Vagina (tissue), 2 donors: ENCODE results near the gene ADAMTS7. TPM values are rescaled to one million over a fixed set of nuclear protein-coding genes. Genes with fewer than 3 reads are reported as not detected.

Experiments used
- DNase-seq, 2 donors: peaks; one replicate each; pipeline ENCODE4 v3.0.0-alpha.2; 2017; ENCODE audit errors: extremely low spot score in 2 of 2
- H3K27ac ChIP-seq: fragments of 200-600 bp; sonication (generic); one replicate; pipeline ENCODE4 v1.5.1; 2019
- H3K27me3 ChIP-seq: fragments of 200-600 bp; sonication (generic); one replicate; pipeline ENCODE4 v1.5.1; 2019
- H3K36me3 ChIP-seq, 2 donors: fragments of 200-600 bp; sonication (generic); one replicate each; pipeline ENCODE4 v1.5.1; 2017 to 2019
- H3K4me1 ChIP-seq: fragments of 200-600 bp; sonication (generic); one replicate; pipeline ENCODE4 v1.5.1; 2019
- H3K4me3 ChIP-seq, 2 donors: fragments of 200-600 bp; sonication (generic); 1 replicate in 1 of 2; 2 replicates in 1 of 2; pipeline ENCODE4 v1.5.1; 2016 to 2019
- H3K9me3 ChIP-seq: fragments of 200-600 bp; sonication (generic); one replicate; pipeline ENCODE4 v1.5.1; 2019
- POLR2A ChIP-seq, 2 donors: fragments of 450-650 bp; IDR thresholded peaks; one replicate each; pipeline ENCODE4 v1.6.1; 2017; ENCODE audit warnings: antibody characterized with exemption in 2 of 2, mild to moderate bottlenecking in 2 of 2, moderate library complexity in 2 of 2
- POLR2AphosphoS5 ChIP-seq, 2 donors: sonication (generic); formaldehyde crosslinking; IDR thresholded peaks; one replicate each; pipeline ENCODE4 v1.9.0; 2017; ENCODE audit warnings: antibody characterized with exemption in 2 of 2, mild to moderate bottlenecking in 2 of 2, low read depth in 1 of 2; ENCODE audit not compliant: insufficient read depth in 1 of 2
- intact Hi-C: fragments of 100-400 bp; cut with DNase I; formaldehyde crosslinking; loops from one replicate; pipeline ENCODE4 v1.15.1; 2023
- total RNA-seq: library from RNA; depleted of rRNA; stranded (reverse); fragments of >200 nt; gene quantifications from one replicate; pipeline ENCODE4 v1.2.3, GENCODE V29; 2016
- TF ChIP-seq, protein P1 (sequence below), 3 experiments: fragments of 450-650 bp in 2 of 3; fragments of 200-600 bp in 1 of 3; sonication (generic) in 1 of 3; IDR thresholded peaks; one replicate each; pipeline ENCODE4 v1.5.1; 2017 to 2019; ENCODE audit warnings: antibody characterized with exemption in 3 of 3, mild to moderate bottlenecking in 2 of 3, moderate library complexity in 2 of 3

ADAMTS7 gene
- total RNA-seq, 1 donor from 2014 or later: 2.5 TPM

DNA sequence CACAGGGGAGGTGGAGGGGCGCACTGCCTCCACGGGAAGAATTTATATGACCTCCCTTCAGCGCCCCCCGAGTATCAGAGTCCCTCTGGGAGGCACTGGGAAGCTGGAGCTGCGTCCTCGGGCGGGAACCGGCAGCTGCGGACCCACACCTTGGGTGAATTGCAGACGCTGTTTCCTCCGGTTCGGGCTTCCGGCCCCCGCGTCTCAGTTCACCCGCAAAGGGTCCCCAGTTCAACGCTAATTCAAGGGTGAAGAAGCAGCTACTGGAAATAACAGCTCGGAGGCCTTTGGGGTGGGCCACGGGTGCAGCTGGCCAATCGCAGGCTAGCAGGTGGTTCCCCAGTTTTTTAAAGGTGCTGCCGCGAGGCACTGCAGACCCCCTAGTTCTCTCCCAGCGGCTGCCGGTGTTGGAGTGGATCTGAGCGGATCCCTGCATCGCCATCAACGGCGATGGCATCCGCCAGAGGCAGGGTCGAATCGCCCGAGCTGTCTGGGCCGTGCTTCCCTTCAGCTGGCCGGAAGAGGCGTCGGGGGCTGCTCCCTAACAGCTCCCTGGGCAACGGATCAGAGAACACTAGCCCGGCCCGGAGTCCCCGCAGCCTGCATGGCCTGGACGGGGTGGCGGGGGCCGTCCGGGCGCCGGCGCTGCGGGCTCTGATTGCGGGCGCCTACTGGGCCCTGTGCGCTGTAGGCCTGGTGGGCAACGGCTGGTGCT is 19.4 kb upstream of the ADAMTS7 start:
- Histone ChIP-seq H3K27me3 (no peaks in the 10 kb centered on the region), H3K4me3 (no peak overlapping the region), H3K9me3 (no peaks in the 10 kb centered on the region), H3K4me1 (no peaks in the 10 kb centered on the region), H3K36me3 (no peaks in the 10 kb centered on the region), H3K27ac (no peak overlapping the region)
- intact Hi-C loops: no loop called here
- no peak for TF ChIP-seq POLR2A (IDR thresholded peaks at IDR 0.05)
- TF ChIP-seq, protein P1, sequence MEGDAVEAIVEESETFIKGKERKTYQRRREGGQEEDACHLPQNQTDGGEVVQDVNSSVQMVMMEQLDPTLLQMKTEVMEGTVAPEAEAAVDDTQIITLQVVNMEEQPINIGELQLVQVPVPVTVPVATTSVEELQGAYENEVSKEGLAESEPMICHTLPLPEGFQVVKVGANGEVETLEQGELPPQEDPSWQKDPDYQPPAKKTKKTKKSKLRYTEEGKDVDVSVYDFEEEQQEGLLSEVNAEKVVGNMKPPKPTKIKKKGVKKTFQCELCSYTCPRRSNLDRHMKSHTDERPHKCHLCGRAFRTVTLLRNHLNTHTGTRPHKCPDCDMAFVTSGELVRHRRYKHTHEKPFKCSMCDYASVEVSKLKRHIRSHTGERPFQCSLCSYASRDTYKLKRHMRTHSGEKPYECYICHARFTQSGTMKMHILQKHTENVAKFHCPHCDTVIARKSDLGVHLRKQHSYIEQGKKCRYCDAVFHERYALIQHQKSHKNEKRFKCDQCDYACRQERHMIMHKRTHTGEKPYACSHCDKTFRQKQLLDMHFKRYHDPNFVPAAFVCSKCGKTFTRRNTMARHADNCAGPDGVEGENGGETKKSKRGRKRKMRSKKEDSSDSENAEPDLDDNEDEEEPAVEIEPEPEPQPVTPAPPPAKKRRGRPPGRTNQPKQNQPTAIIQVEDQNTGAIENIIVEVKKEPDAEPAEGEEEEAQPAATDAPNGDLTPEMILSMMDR (IDR thresholded peaks at IDR 0.05): no peak
- no peak for TF ChIP-seq POLR2AphosphoS5 (IDR thresholded peaks at IDR 0.05; ENCODE audit: insufficient read depth in 1 of 2, low read depth in 1 of 2)
- no peak for DNase-seq

DNA sequence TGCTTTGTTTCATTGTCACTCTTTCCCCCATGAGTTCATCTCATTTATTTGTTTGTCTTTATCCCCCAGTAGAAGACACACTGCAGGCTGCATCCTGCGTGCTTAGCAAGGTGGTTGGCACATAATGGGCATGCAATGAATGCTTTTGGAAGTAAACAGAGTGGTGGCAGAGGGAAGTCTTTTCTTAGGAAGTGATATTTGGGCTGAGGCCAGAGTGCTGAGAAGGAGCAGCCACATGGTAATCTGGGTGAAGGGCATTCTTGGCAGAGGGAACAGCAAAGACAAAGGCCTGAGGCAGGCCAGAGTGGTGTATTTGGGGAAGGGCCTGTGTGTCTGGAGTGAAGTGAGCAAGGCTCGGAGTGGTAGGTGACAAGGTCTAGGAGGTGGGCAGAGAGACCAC is 17.7 kb upstream of the ADAMTS7 start:
- no peak overlapping the region for H3K4me3 ChIP-seq
- H3K36me3 ChIP-seq: no peaks in the 10 kb centered on the region
- H3K27ac ChIP-seq: no peak overlapping the region
- intact Hi-C loops: no loop called here
- DNase-seq: no peak
- H3K9me3 ChIP-seq: no peaks in the 10 kb centered on the region
- TF ChIP-seq, protein P1 (IDR thresholded peaks at IDR 0.05): no peak
- TF ChIP-seq POLR2AphosphoS5 (IDR thresholded peaks at IDR 0.05; ENCODE audit: insufficient read depth in 1 of 2, low read depth in 1 of 2) (no peak), POLR2A (IDR thresholded peaks at IDR 0.05) (no peak)
- H3K27me3 ChIP-seq: no peaks in the 10 kb centered on the region
- H3K4me1 ChIP-seq: no peaks in the 10 kb centered on the region

DNA sequence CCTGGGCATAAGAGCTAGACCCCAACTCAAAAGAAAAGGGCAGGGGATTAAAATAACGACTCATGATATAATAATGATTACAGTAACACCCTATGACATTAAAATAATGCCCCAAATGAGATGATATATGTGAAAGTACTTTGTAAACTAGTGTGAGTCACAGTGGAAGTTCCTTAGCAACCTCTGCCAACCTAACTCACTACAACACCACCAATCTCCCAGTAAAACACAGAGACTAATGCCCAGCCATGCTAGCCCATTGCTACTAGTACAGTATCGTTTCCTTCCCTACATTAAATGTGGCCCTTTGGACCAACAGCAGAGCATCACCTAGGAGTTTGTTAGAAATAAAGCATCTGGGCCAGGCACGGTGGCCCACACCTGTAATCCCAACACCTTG is 11.2 kb upstream of the ADAMTS7 start:
- DNase-seq: no peak
- TF ChIP-seq POLR2AphosphoS5 (IDR thresholded peaks at IDR 0.05; ENCODE audit: insufficient read depth in 1 of 2, low read depth in 1 of 2) (no peak), POLR2A (IDR thresholded peaks at IDR 0.05) (no peak)
- TF ChIP-seq, protein P1 (IDR thresholded peaks at IDR 0.05): no peak
- Histone ChIP-seq H3K4me3 (no peak overlapping the region), H3K9me3 (no peaks in the 10 kb centered on the region), H3K27me3 (no peaks in the 10 kb centered on the region), H3K4me1 (no peaks in the 10 kb centered on the region), H3K27ac (no peak overlapping the region), H3K36me3 (no peaks in the 10 kb centered on the region)
- intact Hi-C loops: no loop called here

DNA sequence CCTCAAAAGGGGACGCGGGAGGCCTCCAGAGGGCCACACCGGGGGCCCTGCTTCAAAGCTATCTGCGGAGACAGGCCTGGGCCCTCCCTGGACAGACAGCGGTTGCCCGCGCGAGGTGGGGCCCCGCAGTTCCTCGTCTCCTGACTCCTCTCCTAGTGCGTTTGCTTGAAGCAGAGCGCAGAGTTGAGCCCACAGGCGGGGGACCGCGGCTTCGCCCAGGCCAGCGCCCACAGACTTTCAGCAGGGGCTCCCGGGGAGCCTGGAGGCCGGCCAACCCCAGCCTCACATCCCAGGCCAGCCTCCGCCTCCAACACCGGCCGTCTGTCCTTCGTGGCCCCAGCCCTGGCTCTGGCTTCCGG is 540 bp upstream of the ADAMTS7 start:
- Histone ChIP-seq H3K4me3 (peak overlapping the region; percentile 65 to 85), H3K9me3 (no peaks in the 10 kb centered on the region), H3K27ac (peak overlapping the region; percentile 79), H3K36me3 (no peaks in the 10 kb centered on the region), H3K27me3 (no peaks in the 10 kb centered on the region), H3K4me1 (peaks cover 24% of the 10 kb centered on the region)
- intact Hi-C loops: no loop called here
- DNase-seq: no peak
- TF ChIP-seq POLR2AphosphoS5 (IDR thresholded peaks at IDR 0.05; ENCODE audit: insufficient read depth in 1 of 2, low read depth in 1 of 2) (no peak), POLR2A (IDR thresholded peaks at IDR 0.05) (no peak)
- TF ChIP-seq, protein P1 (IDR thresholded peaks at IDR 0.05): no peak

DNA sequence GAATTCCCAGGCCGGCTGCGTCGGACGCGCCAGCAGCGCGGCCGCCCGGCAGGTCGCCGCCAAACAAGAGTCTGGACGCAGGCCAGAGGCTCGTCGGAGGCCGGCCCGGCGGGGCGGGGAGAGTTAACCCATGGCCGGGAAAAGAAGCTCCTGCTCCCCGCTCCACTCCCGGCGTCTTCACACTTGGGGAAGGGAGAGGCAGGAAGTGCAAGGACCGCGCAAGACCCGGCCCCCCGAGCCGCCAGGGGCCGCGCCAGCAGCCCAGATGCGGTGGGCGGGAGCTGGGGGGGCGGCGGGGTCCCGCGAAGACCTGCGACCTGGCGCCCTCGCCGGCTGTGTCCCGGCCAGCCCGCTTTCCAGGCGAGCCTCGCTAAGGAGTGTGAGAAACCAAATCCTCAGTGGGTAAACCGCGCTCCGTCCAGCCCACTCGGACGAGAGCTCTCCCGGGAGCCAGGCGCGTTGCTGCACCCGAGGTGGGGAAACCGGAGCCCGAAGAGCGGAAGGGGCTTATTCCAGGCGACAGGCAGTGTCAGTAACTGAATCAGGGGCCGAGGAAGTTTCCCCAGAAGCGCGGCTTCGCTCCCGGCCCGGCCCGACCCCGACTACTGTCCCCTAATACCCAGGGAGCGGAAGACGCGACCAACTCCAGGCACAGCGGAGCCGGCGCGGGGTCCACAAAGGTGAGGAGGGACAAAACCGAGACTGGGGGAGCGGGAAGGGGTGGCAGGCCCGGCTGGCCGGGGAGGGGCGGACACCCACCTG is 721 bp downstream of the ADAMTS7 start:
- Histone ChIP-seq H3K9me3 (no peaks in the 10 kb centered on the region), H3K36me3 (no peaks in the 10 kb centered on the region), H3K27me3 (no peaks in the 10 kb centered on the region), H3K4me3 (peak overlapping the region; percentile 65 to 85), H3K27ac (peak overlapping the region; percentile 79), H3K4me1 (peaks cover 24% of the 10 kb centered on the region)
- TF ChIP-seq, protein P1 (IDR thresholded peaks at IDR 0.05): no peak
- no peak for TF ChIP-seq POLR2AphosphoS5 (IDR thresholded peaks at IDR 0.05; ENCODE audit: insufficient read depth in 1 of 2, low read depth in 1 of 2)
- TF ChIP-seq POLR2A (IDR thresholded peaks at IDR 0.05): no peak
- DNase-seq: no peak
- intact Hi-C loops: no loop called here
